ELR (cell line): ENCODE data around the gene SCRN2.

Experiments
- DNase-seq: peaks from one replicate; pipeline ENCODE4 v3.0.0-alpha.2; 2015; ENCODE audit warnings: low read depth

Gene SCRN2

GRCh38 chr17:47821031-47821423, 20.0 kb downstream of the SCRN2 start:
- no peak for DNase-seq

- no peak for DNase-seq
These were observed 20.9 kb downstream of the SCRN2 start for GRCh38 chr17:47820033-47820789.

- DNase-seq, result no peak
These were observed 21.6 kb downstream of the SCRN2 start for GRCh38 chr17:47819475-47819874.

- DNase-seq, result no peak
These were observed 22.9 kb downstream of the SCRN2 start for GRCh38 chr17:47818002-47818695.

GRCh38 chr17:47816947-47817346, 24.1 kb downstream of the SCRN2 start:
- DNase-seq, result no peak

GRCh38 chr17:47816111-47816735, 24.9 kb downstream of the SCRN2 start:
- DNase-seq, result no peak

- DNase-seq, result no peak
These were observed 25.8 kb downstream of the SCRN2 start for GRCh38 chr17:47815106-47815918.

GRCh38 chr17:47813512-47814031, 27.5 kb downstream of the SCRN2 start:
- no peak for DNase-seq

- no peak for DNase-seq
These were observed 28.0 kb downstream of the SCRN2 start for GRCh38 chr17:47813077-47813476.

GRCh38 chr17:47812146-47812920, 28.7 kb downstream of the SCRN2 start:
- DNase-seq, result no peak

GRCh38 chr17:47811709-47812108, 29.4 kb downstream of the SCRN2 start:
- no peak for DNase-seq

GRCh38 chr17:47810901-47811635, 30.0 kb downstream of the SCRN2 start:
- no peak for DNase-seq

- peak; percentile 96 for DNase-seq
These were observed 30.8 kb downstream of the SCRN2 start for GRCh38 chr17:47810200-47810821.

GRCh38 chr17:47808830-47809480, 32.1 kb downstream of the SCRN2 start:
- DNase-seq, result no peak

GRCh38 chr17:47808036-47808829, 32.8 kb downstream of the SCRN2 start:
- DNase-seq, result no peak

GRCh38 chr17:47807421-47807820, 33.7 kb downstream of the SCRN2 start:
- DNase-seq, result no peak

GRCh38 chr17:47806913-47807255, 34.2 kb downstream of the SCRN2 start:
- no peak for DNase-seq

GRCh38 chr17:47806026-47806912, 34.8 kb downstream of the SCRN2 start:
- DNase-seq, result no peak
